Stimulated activated CD8-positive, alpha-beta memory T cell treated with anti-CD3 and anti-CD28 coated beads, Interleukin-4, amount 100 ng/mL, for 48 hours (primary cell): Measurements from ENCODE around the gene NEURL3.
"Not testable (repeated sequence)": the region's sequence is repeated elsewhere in the genome, so short reads cannot be mapped to it uniquely, and the experiment has no call there.

ENCODE experiments used
- DNase-seq: peaks from one replicate; pipeline ENCODE4 v3.0.0-alpha.2; 2020

Gene NEURL3, protein sequence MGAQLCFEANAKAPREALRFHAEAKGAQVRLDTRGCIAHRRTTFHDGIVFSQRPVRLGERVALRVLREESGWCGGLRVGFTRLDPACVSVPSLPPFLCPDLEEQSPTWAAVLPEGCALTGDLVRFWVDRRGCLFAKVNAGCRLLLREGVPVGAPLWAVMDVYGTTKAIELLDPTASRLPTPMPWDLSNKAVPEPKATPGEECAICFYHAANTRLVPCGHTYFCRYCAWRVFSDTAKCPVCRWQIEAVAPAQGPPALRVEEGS

DNA sequence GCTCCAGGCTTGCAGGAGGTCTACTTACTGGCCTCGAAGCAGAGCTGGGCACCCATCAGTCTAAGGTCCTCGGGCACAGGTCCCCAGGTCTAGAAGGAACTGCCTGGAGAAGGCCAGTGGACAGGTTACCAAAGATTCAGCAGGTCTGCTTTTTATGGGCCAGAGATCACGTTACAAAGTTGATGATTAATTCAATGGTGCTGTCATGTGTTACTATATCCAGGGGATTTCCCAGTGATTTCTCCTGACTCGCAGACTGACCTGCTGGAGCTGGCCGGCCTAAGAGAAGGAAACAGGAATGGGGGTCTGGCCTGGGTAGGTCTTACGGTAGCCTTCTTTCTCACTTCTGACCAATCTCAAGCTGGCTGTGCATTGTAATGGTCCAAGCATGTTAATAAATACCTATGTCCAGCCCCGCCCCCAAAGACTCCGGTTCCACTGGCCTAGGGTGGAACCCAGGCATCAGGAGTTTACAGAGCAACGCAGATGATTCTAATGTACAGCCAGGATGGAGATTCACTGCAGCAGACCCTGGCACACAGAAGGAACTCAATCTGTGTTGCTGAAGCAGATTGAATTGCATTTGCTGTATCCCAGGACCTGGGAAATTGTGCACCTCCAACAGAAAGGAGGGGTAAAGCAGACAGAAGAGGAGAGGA lies at the start of gene NEURL3:
Gene NEURL3, minus strand, starts transcription at position 127 of the 659 bp plus-strand sequence. Its CDS starts 71 bp downstream, at position 56.
- peak; percentile 23 for DNase-seq

DNA sequence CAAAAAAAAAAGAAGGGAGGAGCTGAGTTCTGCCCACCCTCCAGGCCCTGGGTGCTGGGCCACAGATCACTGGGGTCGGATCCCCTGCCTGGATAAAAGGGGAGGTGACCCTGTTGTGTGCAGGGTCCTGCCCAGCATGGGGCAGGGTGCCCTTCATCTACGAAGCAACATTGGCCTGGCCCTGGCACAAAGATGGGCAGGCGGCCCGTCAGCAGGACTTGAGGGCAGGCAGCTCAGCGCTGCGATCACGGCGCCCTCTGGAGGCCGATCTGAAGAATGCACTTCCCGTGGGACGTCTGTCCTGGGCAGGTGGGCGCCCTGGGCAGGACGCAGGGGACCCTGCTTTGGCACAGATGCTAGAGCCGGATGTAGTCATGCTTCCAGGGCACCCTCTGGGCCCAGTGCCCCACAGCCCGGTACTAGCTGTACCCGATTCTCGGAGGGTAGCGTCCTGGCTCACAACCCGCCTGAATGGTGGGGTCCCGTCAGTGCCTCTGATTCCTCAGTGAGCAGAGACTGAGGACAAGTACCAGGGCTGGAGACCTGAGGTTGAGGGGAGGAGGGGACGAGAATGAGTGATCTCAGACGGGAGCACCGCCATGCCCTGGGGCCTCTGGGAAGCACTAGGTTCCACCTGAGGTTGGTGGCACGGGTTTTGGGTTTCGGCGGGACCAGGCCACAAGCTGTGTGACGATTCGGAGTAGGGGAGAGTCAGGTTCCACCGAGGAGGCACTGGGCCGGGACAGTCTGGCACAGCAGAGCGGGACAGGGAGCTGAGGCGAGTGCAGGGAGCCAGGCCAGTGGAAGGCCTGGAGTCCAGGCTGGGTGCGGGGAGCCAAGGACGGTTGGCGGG lies 49.4 kb upstream of the NEURL3 start:
- peak; percentile 82 for DNase-seq

DNA sequence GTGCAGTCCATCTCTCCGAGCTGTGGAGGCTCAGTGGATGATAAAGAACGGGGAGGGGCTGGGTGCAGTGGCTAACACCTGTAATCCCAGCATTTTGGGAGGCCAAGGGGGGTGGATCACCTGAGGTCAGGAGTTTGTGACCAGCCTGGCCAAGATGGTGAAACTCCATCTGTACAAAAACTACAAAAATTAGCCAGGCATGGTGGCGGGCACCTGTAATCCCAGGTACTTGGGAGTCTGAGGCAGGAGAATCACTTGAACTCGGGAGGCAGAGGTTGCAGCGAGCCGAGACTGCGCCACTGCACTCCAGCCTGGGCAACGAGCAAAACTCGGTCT lies 48.8 kb upstream of the NEURL3 start:
- DNase-seq: not testable (repeated sequence)

DNA sequence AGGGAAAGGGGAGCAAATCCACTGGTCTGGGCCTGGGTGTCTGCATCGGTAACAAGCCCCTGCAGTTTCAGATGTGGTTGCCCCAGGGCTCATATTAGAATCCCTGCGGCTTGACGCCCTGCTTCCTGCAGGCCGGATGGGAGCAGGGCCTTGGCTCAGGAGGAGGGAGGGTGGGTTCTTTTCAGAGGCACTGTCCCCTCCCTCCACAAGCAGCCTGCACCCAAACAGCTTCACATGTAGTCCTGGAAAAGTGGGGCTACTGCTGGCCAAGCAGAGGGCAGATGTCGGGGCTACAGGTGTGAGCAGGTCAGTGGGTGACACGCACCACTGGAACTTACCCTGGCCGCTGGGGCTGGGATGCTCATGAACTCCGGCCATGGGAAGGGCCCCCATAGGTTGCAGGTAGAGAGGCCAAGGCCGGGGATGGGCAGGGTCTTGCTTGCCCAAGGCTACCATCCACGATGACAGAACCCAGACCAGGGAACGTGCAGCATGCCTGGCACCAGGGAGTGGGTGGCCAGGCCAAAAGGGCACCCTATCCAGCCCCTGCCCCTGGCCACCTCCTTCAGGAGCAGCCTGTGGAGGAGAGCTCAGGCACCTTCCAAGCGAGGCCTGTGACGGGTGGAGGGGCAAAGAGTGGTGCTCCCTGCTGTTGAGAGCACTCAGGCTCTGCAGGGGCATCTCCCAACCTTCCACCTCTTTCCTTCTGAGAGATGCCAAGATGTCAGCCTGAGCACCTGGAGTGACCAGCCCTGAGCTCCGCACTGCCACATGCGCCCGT lies 48.2 kb upstream of the NEURL3 start:
- no peak for DNase-seq

DNA sequence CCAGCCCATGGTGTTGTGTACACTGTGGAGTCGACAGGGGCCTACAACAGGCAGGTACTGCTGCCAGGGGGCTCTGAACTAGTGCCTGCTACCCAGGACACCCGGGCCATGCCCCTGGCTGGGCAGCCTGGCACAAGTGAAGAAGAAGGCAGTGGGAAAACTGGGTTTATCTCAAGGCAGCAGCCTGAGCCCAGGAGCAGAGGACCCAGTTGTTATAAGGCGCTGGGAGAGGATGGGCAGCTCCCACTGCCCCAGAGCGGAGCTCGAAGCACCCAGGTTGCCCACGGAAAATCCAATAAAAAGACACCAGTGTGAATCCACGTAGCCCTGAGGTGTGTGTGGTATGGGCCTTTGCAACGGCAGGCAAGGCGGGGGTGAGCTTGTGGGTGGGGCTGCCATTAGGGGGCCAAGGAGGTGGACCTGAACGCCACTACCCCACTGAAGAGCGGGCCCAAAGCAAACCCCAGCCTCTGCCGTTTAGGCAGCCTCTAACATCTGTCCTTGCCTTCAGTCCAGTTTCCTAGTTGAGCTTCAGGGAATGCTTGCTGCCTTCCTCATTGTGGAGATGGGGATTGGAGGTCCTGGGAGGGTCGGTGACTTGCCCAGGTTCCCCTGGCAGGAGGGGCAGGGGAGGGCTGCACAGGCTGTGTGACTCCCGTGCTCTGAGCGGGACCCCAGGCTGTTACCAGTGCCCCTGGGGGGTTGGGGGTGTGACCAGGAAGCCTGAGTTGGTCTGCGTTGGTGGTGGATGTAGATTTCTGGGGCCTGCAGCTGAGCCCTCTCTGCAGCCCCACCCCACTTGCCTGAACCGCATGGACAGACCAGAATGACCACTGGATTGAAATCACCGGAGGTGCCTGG lies 47.4 kb upstream of the NEURL3 start:
- DNase-seq: no peak

DNA sequence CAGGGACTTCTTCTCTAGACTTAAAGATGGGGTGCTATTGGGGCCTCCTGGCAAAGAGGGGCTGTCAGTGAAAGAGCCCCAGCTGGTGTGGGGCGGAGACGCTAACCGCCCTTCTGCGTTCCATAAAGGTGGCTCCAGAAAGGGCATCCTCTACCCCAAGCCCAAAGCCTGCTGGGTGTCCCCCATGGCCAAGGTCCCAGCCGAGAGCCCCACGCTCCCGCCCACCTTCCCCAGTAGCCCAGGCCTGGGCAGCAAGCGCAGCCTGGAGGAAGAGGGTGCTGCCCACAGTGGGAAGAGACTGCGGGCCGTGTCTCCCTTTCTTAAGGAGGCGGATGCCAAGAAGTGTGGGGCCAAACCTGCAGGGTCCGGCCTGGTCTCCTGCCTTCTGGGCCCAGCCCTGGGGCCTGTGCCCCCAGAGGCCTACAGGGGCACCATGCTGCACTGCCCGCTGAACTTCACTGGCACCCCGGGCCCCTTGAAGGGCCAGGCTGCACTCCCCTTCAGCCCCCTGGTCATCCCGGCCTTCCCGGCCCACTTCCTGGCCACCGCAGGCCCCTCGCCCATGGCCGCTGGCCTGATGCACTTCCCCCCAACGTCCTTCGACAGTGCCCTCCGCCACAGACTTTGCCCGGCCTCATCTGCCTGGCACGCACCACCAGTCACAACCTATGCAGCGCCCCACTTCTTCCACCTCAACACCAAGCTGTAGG lies 46.6 kb upstream of the NEURL3 start:
- no peak for DNase-seq

DNA sequence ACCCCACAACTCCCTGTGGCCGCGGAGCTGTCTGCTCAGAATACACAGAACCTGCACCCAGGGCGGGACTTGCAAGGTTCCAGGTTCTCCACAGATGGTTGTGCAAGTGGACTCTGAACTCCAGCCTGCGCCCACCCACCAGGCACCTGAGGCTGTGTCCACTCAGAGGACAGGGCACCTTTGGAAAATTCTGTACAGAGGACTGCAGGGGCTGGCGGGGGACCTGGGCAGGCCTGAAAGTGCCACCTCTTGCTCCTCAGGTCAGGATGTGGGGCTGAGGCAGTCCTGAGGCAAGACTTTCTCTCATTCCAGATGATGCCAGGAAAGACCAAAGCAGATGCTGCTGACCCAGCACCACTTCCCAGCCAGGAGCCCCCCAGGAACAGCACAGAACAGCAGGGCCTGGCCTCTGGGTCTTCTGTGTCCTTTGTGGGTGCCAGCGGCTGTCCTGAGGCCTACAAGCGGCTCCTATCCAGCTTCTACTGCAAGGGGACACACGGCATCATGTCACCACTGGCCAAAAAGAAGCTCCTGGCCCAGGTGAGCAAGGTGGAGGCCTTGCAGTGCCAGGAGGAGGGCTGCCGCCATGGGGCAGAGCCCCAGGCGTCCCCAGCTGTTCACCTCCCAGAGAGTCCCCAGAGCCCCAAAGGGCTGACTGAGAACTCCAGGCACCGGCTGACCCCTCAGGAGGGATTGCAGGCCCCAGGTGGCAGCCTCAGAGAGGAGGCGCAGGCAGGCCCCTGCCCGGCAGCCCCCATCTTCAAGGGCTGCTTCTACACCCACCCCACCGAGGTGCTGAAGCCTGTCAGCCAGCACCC lies 45.8 kb upstream of the NEURL3 start:
- no peak for DNase-seq

DNA sequence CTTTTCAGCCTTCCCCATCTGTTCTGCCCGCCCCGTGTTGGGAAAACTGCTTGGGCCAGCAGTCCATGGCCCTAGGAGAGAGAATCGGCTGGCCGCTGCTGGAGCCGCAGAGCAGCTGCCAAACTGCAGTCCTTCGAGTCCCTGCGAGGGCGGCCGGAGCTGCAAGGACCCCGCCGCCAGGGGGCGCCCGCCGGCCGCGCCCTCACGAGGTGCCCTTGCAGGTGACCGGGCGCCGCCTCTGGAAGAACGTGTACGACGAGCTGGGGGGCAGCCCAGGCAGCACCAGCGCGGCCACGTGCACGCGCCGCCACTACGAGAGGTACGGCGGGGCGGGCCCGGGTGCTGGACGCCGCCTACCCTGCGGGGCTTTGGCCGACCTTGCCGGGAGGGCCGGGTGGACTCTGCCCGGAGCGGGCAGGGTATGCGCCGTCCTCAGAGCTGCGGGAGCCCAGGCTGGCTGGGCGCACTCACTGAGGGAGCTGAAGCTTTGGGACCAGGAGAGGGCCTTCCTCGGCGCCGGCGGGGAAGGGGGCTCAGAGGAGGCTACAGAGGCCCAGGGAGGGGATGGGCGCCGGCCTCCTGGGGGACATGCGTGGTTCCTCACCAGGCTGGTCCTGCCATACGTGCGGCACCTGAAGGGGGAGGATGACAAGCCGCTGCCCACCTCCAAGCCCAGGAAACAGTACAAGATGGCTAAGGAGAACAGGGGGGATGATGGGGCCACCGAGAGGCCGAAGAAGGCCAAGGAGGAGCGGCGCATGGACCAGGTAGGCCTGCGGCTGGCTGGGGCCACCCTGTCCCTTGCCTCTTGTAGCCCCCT lies 45.0 kb upstream of the NEURL3 start:
- DNase-seq: no peak

DNA sequence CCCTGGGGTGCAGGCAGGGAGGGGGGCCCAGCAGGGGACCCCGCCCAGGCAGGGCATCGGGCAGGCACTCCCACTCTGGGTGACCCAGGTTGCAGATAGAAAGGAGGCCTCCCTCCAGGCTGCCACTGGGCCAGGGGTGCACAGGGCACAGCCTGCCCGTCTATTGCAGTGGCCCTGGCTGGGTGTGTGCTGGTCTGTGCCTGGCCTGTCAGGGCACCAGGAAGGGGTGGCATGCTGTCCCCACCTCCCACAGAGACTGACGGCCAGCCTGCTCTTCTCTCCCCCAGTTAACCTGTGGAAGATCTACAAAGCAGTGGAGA lies 44.3 kb upstream of the NEURL3 start:
- no peak for DNase-seq

DNA sequence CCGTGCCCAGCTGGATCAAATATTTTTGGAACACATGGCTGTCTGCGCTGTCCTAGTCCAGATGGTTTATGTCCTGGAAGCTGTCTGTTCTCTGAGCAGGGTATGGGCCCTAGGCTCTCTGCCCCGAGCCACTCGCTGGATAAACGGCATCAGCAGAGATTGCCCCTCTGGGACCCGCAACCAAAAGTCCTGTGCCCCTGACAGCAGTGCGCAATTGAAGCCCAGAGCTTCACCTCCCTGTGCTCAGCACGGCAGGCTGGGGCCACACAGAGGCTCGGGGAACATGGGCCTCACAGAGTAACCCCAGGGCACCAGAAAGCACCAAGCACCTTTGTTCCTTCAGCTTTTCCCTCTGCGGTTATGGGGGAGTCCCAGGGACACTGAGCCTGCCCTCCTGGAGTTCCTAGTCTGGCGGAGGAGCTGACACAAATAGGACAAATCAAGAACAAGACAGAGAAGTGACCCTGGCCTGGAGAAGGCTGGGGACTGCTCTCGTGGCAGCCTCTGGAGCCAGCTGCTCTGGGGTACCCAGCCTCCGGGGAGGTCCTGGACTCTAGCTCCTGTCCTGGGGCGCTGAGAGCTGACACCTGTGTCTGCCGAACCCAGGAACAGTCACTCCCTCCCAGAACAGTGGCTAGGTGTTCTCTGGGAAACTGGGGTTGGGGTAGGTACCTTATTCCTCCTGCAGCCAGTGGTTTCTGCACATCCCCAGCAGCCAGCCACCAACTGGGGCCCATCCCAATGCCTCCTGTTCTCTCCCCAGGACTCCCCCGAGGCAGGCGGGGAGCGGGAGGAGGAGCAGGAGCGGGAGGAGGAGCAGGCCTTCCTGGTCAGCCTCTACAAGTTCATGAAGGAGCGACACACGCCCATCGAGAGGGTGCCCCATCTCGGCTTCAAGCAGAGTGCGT lies 43.7 kb upstream of the NEURL3 start:
- no peak for DNase-seq

DNA sequence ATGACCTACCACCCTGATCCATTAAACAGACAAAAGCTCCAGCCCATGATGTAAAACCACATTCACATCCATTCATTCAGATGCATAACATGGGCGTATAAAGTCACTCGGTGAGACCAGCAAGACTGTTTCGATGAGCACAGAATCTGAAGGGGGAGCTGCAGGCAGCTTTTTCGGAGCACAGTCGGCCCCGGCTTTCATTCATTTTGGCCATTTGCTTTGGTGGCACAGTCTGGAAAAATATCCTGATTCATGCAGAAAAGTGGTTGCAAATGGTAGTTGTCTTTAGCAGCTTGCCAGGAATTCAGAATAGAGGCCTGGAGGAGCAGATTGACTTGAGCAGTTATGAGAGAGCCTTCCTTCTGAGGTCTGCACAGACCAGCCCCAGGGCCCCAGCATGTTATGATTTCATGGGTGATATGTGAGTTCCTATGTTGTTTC lies 42.6 kb upstream of the NEURL3 start:
- peak; percentile 8 for DNase-seq

DNA sequence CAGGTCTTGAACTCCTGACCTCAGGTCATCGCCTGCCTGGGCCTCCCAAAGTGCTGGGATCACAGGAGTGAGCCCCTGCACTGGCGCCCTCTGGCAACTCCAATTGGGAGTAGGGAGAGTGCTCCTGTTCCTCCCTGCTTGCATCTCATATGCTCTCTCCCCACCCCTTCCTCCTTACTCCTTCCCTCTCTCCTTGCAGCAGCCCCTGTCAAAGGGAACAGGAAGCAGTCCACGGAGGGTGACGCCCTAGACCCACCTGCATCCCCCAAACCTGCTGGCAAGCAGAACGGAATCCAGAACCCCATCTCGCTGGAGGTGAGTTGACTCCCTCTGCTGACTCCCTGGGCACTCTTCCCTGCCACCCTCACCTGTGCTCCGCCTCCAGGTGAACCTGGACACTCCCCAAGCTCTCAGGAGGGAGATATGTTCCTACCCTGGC lies 42.1 kb upstream of the NEURL3 start:
- DNase-seq: no peak

DNA sequence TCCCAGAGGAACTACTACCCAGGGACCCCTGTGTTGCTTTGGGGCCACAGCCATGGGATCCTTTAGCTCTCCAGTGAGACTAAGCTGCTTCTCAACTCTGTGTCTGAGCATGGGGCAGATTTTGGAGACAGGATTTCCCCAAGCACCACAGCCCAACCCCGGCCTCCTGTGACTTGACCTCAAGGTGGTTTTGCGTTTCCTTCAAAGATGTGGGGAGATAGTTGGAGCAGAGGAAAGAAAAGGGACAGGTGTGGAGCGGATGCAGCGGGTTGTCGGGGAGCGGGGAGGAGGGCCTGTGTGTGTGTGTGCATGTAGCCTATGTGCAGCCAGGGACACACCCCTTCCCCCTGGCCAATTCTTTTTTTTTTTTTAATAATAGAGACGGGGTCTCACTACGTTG lies 41.6 kb upstream of the NEURL3 start:
- DNase-seq: no peak

DNA sequence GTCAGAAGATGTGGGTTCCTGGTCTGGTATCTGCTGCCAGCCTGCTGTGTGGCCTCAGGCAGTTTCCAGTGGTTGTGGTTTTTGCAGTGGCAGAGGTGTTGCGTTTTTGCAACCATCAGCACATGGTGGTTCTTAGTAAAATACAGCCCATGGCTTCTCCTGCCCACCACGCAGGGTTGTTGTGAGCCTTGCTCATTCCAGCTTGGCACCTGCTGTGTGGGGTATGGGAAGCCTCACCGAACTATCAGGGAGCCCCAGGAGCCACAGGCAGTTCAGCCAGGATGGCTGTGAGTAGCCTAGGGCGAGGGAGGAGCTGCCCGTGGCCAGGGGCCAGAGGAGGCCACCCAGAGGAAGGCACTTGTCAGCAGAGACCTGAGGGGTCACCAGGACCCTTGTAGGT lies 41.2 kb upstream of the NEURL3 start:
- DNase-seq: peak; percentile 54

DNA sequence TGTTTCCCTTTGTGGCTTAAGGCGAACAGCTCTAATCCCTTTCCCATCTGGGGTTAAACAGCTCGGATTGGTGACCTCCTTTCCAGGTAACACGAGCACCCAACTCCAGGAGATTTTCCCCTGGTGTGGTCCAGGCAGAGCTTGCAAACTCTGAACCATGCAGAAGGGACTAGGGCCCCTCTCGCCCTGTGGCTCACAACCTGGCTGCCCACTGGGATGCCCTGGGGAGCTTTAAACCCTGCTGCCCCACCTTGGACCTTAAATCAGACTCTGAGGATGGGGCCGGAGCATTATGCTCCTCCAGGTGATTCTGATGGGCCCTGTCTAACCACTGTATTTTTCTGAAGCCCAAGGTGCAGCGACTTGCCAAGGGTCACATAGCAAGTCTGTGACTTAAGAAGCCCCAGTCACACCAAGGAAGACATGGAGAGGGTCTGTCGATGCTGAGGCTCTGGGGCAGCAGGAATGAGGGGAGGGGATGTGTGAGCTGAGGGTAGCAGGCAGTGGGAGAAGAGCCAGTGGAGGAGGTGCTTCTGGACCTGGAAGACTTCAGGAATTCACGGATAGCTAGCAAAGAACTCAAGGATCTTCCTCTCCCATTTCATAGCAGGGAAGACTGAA lies 37.3 kb upstream of the NEURL3 start:
- DNase-seq: no peak

DNA sequence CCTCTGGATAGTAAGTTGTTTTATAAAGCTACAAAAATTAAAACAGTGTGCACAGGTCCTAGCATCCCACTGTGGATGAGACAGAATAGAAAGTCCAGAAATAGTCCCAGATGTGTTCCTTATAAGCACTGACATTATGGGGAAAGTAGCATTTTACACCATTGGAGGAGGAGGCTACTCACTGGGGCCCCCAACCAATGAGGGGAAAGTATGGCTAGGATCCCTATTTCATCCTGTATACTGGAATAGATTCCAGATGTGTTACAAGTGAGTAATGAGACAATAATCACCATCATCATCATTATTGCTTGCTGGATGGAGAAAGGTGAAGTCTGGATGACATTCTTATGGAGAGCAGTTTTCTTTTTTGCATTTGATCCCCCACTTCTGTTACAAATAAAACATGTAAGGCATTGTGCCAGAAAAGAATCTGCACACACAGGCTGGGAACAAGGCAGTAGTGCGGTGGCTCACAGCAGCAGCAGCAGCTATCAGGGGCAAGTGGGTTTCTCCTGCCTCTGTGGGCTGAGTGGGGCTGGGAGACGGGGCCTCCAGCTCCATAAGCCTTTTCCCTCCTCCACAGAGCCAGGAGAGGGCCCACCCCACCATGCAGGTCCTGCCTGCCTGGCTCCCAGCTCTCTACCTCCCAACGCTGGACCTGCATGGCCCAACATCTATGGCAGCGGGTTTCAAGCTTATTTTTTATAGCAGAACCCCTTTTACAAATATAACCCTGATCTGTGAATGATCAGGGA lies 36.4 kb upstream of the NEURL3 start:
- no peak for DNase-seq

DNA sequence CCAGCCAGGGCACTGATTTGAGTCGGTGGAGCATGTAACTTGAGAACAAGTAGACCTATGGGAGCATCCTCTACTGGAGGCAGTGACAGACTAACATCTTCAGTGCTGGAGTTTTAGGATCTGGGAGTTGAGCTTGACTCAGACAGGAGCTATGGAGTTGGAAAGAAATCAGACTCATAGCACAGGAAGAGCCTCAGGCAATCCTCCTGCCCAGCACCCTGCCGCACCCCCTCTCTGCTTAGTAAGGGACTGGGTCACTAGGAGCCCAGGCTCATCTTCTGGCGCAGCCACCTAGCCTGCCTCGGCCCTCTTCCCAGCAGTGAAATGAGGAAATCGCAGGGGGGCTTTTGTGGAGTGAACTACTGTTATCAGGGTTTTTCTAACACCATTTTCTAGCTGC lies 35.0 kb upstream of the NEURL3 start:
- no peak for DNase-seq
